Thyroid gland (tissue), 4 donors: ENCODE results near the gene PLEKHM1.

ENCODE experiments used
- CTCF ChIP-seq, 6 experiments: fragments of 200-600 bp in 3 of 6; fragments of 450-650 bp in 3 of 6; sonication (generic) in 3 of 6; IDR thresholded peaks; one replicate each; pipeline ENCODE4 v1.5.1; 2016 to 2019; ENCODE audit warnings: antibody characterized with exemption in 6 of 6, mild to moderate bottlenecking in 2 of 6, inconsistent platforms in 1 of 6, moderate library complexity in 1 of 6
- POLR2A ChIP-seq, 2 donors: fragments of 450-650 bp; IDR thresholded peaks; one replicate each; pipeline ENCODE4 v1.6.1; 2017; ENCODE audit warnings: antibody characterized with exemption in 2 of 2, mild to moderate bottlenecking in 2 of 2, moderate library complexity in 1 of 2

- no peak for TF ChIP-seq CTCF (IDR thresholded peaks at IDR 0.05)
- TF ChIP-seq POLR2A (IDR thresholded peaks at IDR 0.05), result no peak
Measured at GRCh38 chr17:45398800-45399199, 91.7 kb downstream of the PLEKHM1 start.
